Measurements from ENCODE around the gene CTIF.

DNA sequence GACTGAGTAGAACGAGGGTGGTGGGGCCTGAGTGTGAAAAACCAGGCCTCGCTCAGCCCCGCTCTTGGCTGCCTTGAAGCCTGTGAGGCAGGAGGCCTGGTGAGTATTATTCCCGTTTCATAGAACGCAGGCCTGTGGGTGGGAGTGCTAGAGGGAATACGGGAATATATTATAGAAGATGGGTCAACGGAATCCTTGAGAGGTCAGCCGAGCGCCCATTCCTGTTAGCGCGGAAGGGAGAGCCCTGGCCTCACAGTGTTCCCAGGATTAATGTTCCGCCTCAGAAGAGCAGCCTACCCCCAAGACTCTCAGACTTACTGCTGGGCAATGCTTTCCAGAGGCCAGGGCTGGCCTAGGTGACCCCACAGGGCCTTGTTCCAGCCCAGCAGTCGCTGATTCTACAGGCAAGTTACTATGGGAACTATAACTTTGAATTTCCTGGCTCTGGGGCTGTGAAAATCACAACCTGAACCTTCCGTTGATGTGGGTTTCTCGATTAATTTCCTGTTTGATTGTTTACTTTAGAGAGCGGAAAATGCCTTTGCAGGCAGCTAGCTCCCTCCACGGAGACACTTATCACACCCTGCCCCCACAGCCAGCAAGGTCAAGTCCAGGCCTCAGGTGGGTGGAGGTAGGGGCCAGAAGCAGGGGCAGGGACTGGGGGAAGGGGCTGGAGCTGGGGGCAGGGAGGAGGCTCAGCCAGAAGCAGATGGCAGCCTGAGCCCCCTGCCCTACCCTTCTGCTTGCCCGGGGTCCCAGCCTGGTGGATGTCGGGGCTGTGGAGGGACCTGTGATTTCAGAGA lies 303.6 kb downstream of the CTIF start:
- TF ChIP-seq POLR2A (IDR thresholded peaks at IDR 0.05) (no peak), EP300 (IDR thresholded peaks at IDR 0.05) (peak in 1 of 2 donors; percentile 27)
- TF ChIP-seq, protein P1, sequence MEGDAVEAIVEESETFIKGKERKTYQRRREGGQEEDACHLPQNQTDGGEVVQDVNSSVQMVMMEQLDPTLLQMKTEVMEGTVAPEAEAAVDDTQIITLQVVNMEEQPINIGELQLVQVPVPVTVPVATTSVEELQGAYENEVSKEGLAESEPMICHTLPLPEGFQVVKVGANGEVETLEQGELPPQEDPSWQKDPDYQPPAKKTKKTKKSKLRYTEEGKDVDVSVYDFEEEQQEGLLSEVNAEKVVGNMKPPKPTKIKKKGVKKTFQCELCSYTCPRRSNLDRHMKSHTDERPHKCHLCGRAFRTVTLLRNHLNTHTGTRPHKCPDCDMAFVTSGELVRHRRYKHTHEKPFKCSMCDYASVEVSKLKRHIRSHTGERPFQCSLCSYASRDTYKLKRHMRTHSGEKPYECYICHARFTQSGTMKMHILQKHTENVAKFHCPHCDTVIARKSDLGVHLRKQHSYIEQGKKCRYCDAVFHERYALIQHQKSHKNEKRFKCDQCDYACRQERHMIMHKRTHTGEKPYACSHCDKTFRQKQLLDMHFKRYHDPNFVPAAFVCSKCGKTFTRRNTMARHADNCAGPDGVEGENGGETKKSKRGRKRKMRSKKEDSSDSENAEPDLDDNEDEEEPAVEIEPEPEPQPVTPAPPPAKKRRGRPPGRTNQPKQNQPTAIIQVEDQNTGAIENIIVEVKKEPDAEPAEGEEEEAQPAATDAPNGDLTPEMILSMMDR (IDR thresholded peaks at IDR 0.05) = no peak
